ENCODE measurements around the gene RALGAPA1.
"Not testable (repeated sequence)": the region's sequence is repeated elsewhere in the genome, so short reads cannot be mapped to it uniquely, and the experiment has no call there.

Gene RALGAPA1

GRCh38 chr14:35761922-35762321, 47.2 kb downstream of the RALGAPA1 start:
- no peak for DNase-seq (ENCODE audit: low read depth in 2 of 2)

GRCh38 chr14:35760143-35760542, 49.0 kb downstream of the RALGAPA1 start:
- DNase-seq (ENCODE audit: low read depth in 2 of 2), result no peak

GRCh38 chr14:35758523-35759129, 50.5 kb downstream of the RALGAPA1 start:
- no peak for DNase-seq (ENCODE audit: low read depth in 2 of 2)

- DNase-seq (ENCODE audit: low read depth in 2 of 2), result no peak
These were observed 54.4 kb downstream of the RALGAPA1 start for GRCh38 chr14:35754671-35755070.

GRCh38 chr14:35752380-35752779, 56.7 kb downstream of the RALGAPA1 start:
- no peak for DNase-seq (ENCODE audit: low read depth in 2 of 2)

GRCh38 chr14:35750202-35750904, 58.7 kb downstream of the RALGAPA1 start:
- no peak for DNase-seq (ENCODE audit: low read depth in 2 of 2)

GRCh38 chr14:35747379-35747778, 61.7 kb downstream of the RALGAPA1 start:
- no peak for DNase-seq (ENCODE audit: low read depth in 2 of 2)

GRCh38 chr14:35742442-35742841, 66.7 kb downstream of the RALGAPA1 start:
- DNase-seq (ENCODE audit: low read depth in 2 of 2), result no peak

GRCh38 chr14:35742032-35742371, 67.1 kb downstream of the RALGAPA1 start:
- DNase-seq (ENCODE audit: low read depth in 2 of 2), result no peak

- DNase-seq (ENCODE audit: low read depth in 2 of 2), result no peak
These were observed 67.6 kb downstream of the RALGAPA1 start for GRCh38 chr14:35741345-35742031.

- no peak for DNase-seq (ENCODE audit: low read depth in 2 of 2)
These were observed 68.9 kb downstream of the RALGAPA1 start for GRCh38 chr14:35740215-35740614.

- DNase-seq (ENCODE audit: low read depth in 2 of 2), result not testable (repeated sequence)
These were observed 73.9 kb downstream of the RALGAPA1 start for GRCh38 chr14:35735163-35735562.

GRCh38 chr14:35733510-35733909, 75.6 kb downstream of the RALGAPA1 start:
- not testable (repeated sequence) for DNase-seq (ENCODE audit: low read depth in 2 of 2)

- no peak for DNase-seq (ENCODE audit: low read depth in 2 of 2)
These were observed 78.2 kb downstream of the RALGAPA1 start for GRCh38 chr14:35730871-35731270.

GRCh38 chr14:35727764-35728163, 81.3 kb downstream of the RALGAPA1 start:
- DNase-seq (ENCODE audit: low read depth in 2 of 2), result no peak

- no peak for DNase-seq (ENCODE audit: low read depth in 2 of 2)
These were observed 83.2 kb downstream of the RALGAPA1 start for GRCh38 chr14:35725930-35726329.

GRCh38 chr14:35715079-35715478, 94.0 kb downstream of the RALGAPA1 start:
- no peak for DNase-seq (ENCODE audit: low read depth in 2 of 2)

GRCh38 chr14:35712466-35712865, 96.6 kb downstream of the RALGAPA1 start:
- DNase-seq (ENCODE audit: low read depth in 2 of 2), result no peak

GRCh38 chr14:35708062-35708461, 101.0 kb downstream of the RALGAPA1 start:
- no peak for DNase-seq (ENCODE audit: low read depth in 2 of 2)

- no peak for DNase-seq (ENCODE audit: low read depth in 2 of 2)
These were observed 103.5 kb downstream of the RALGAPA1 start for GRCh38 chr14:35705636-35706035.

- DNase-seq (ENCODE audit: low read depth in 2 of 2), result no peak
These were observed 104.2 kb downstream of the RALGAPA1 start for GRCh38 chr14:35704793-35705493.

GRCh38 chr14:35701531-35701930, 107.6 kb downstream of the RALGAPA1 start:
- no peak for DNase-seq (ENCODE audit: low read depth in 2 of 2)
